Hepatocyte (in vitro differentiated cells): Measurements from ENCODE around the gene PLCL1. TPM values are rescaled to one million over a fixed set of nuclear protein-coding genes. Genes with fewer than 3 reads are reported as not detected.

Source experiments
- DNase-seq: peaks from one replicate; pipeline ENCODE4 v3.0.0-alpha.2; 2016; ENCODE audit warnings: low spot score
- H2AFZ ChIP-seq: fragments of 200-600 bp; sonication (generic); 2 replicates; pipeline ENCODE4 v1.6.0; 2016; ENCODE audit warnings: antibody characterized with exemption, mild to moderate bottlenecking
- H3K27ac ChIP-seq: fragments of 200-600 bp; sonication (generic); 2 replicates; pipeline ENCODE4 v1.5.1; 2016; ENCODE audit warnings: mild to moderate bottlenecking
- H3K27me3 ChIP-seq: fragments of 200-600 bp; sonication (generic); 2 replicates; pipeline ENCODE4 v1.6.1; 2016
- H3K36me3 ChIP-seq: fragments of 200-600 bp; sonication (generic); replicated peaks from 2 replicates; pipeline ENCODE4 v1.5.1; 2016; ENCODE audit warnings: low read depth; ENCODE audit not compliant: insufficient read depth
- H3K4me1 ChIP-seq: fragments of 200-600 bp; sonication (generic); 2 replicates; pipeline ENCODE4 v1.5.1; 2016; ENCODE audit warnings: mild to moderate bottlenecking, moderate library complexity; ENCODE audit not compliant: insufficient read depth
- H3K4me2 ChIP-seq: fragments of 200-600 bp; sonication (generic); 2 replicates; pipeline ENCODE4 v1.6.0; 2016
- H3K4me3 ChIP-seq: fragments of 200-600 bp; sonication (generic); 2 replicates; pipeline ENCODE4 v1.5.1; 2016; ENCODE audit warnings: mild to moderate bottlenecking
- H3K79me2 ChIP-seq: fragments of 200-600 bp; sonication (generic); 2 replicates; pipeline ENCODE4 v1.6.0; 2017; ENCODE audit warnings: mild to moderate bottlenecking
- H3K9me2 ChIP-seq: fragments of 200-600 bp; sonication (generic); replicated peaks from 2 replicates; pipeline ENCODE4 v1.6.0; 2017; ENCODE audit warnings: mild to moderate bottlenecking; ENCODE audit not compliant: insufficient read depth
- H3K9me3 ChIP-seq: fragments of 200-600 bp; sonication (generic); 2 replicates; pipeline ENCODE4 v1.5.1; 2016; ENCODE audit warnings: low read depth, mild to moderate bottlenecking
- H4K20me1 ChIP-seq: fragments of 200-600 bp; sonication (generic); 2 replicates; pipeline ENCODE4 v1.6.0; 2016; ENCODE audit warnings: mild to moderate bottlenecking; ENCODE audit not compliant: insufficient read depth, poor library complexity, severe bottlenecking
- EZH2 ChIP-seq: fragments of 200-600 bp; sonication (generic); IDR thresholded peaks from 2 replicates; pipeline ENCODE4 v1.6.1; 2016; ENCODE audit warnings: antibody characterized with exemption, mild to moderate bottlenecking, borderline replicate concordance
- EZH2phosphoT487 ChIP-seq: fragments of 200-600 bp; sonication (generic); IDR thresholded peaks from one replicate; pipeline ENCODE4 v1.6.1; 2018; ENCODE audit warnings: antibody characterized with exemption, mild to moderate bottlenecking, low read depth, moderate library complexity; ENCODE audit not compliant: unreplicated experiment, severe bottlenecking
- WGBS: methylation state at CpG from one replicate; pipeline ENCODE4 v1.1.6; 2016; ENCODE audit warnings: low lambda C conversion rate; ENCODE audit errors: missing lambda C conversion rate; 5-methylcytosine and 5-hydroxymethylcytosine counted together
- polyA plus RNA-seq: library from polyadenylated mRNA; unstranded; fragments of >200 nt; fragmentation: Nextera tagmentation; extraction: Ambion mirVana; gene quantifications from 2 replicates; pipeline ENCODE4 v1.2.1, GENCODE V29; 2016
- total RNA-seq: library from RNA; depleted of rRNA; stranded (reverse); fragments of >200 nt; gene quantifications from 2 replicates; pipeline ENCODE4 v1.2.3, GENCODE V29; 2014
- TF ChIP-seq, protein P1 (sequence below): fragments of 200-600 bp; sonication (generic); IDR thresholded peaks from 2 replicates; pipeline ENCODE4 v1.5.1; 2016; ENCODE audit warnings: antibody characterized with exemption, mild to moderate bottlenecking; ENCODE audit not compliant: poor library complexity

Gene PLCL1
- total and polyA plus RNA-seq, 2 experiments from 2014 or later, result 0.37 to 2.4 TPM

- no peaks in the 10 kb centered on the region for H3K4me1 ChIP-seq
- no peak overlapping the region for H2AFZ ChIP-seq
- no peaks in the 10 kb centered on the region for H3K9me2 ChIP-seq
- H3K27me3 ChIP-seq, result no peaks in the 10 kb centered on the region
- H3K4me2 ChIP-seq, result no peak overlapping the region
- no peaks in the 10 kb centered on the region for H3K36me3 ChIP-seq
- H3K4me3 ChIP-seq, result no peak overlapping the region
- no peaks in the 10 kb centered on the region for H3K79me2 ChIP-seq
- TF ChIP-seq, protein P1, sequence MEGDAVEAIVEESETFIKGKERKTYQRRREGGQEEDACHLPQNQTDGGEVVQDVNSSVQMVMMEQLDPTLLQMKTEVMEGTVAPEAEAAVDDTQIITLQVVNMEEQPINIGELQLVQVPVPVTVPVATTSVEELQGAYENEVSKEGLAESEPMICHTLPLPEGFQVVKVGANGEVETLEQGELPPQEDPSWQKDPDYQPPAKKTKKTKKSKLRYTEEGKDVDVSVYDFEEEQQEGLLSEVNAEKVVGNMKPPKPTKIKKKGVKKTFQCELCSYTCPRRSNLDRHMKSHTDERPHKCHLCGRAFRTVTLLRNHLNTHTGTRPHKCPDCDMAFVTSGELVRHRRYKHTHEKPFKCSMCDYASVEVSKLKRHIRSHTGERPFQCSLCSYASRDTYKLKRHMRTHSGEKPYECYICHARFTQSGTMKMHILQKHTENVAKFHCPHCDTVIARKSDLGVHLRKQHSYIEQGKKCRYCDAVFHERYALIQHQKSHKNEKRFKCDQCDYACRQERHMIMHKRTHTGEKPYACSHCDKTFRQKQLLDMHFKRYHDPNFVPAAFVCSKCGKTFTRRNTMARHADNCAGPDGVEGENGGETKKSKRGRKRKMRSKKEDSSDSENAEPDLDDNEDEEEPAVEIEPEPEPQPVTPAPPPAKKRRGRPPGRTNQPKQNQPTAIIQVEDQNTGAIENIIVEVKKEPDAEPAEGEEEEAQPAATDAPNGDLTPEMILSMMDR, result no peak
- no peak for TF ChIP-seq EZH2phosphoT487
- no peak for TF ChIP-seq EZH2
- WGBS, result 75% methylated on average over 1 of the region's 1 CpG
- no peaks in the 10 kb centered on the region for H4K20me1 ChIP-seq
- no peak for DNase-seq
- H3K9me3 ChIP-seq, result no peaks in the 10 kb centered on the region
- no peak overlapping the region for H3K27ac ChIP-seq
These were observed 364.3 kb downstream of the PLCL1 start for GRCh38 chr2:198168651-198169050.

DNA sequence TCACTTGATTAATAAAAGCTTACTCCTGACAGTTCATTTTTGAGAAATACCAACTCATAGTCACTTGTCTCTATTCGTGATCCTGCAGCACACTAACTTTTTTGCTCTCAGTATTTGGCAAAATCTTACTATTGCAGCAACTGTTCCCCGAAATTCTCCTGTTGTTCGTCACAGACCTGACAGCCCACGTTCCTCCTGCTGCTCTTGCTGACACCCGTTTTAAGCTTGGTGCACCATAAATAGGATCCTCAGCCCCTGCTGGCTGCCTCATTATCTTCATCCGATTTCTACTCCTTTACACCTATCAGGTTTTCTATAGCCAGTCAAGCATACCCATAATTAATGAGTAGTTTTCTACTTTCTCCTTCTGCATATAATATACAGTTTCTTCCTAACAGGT, 368.8 kb downstream of the PLCL1 start:
- no peaks in the 10 kb centered on the region for H3K36me3 ChIP-seq
- H3K27me3 ChIP-seq, result no peaks in the 10 kb centered on the region
- no peak for TF ChIP-seq EZH2phosphoT487
- TF ChIP-seq, protein P1, result no peak
- no peak for TF ChIP-seq EZH2
- no peaks in the 10 kb centered on the region for H3K9me2 ChIP-seq
- no peak overlapping the region for H3K27ac ChIP-seq
- no peaks in the 10 kb centered on the region for H3K4me1 ChIP-seq
- no peaks in the 10 kb centered on the region for H4K20me1 ChIP-seq
- no peak overlapping the region for H3K4me2 ChIP-seq
- H2AFZ ChIP-seq, result no peak overlapping the region
- no peaks in the 10 kb centered on the region for H3K79me2 ChIP-seq
- H3K4me3 ChIP-seq, result no peak overlapping the region
- no peaks in the 10 kb centered on the region for H3K9me3 ChIP-seq
- 48% methylated on average over 6 of the region's 6 CpGs for WGBS
- DNase-seq, result no peak

DNA sequence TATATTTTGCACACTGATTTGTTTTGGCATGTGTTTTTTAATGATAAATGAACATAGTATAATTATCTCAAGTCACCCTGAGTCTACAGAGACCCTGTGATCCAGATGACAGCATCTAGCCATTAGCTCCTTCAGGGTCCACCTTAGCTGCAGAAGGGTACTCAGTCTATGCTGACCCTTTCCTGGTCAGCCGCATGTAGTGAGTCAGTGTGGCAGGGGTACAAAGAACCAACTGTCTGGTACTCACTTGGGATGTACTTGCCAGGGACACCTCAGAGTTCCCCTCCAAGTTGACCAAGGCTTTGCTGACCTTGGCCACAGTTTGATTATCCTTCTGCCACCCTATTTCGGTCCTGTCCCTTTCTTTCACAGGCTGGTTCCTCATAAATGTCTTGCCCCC, 369.5 kb downstream of the PLCL1 start:
- Histone ChIP-seq H3K4me1 (no peaks in the 10 kb centered on the region), H3K9me3 (no peaks in the 10 kb centered on the region), H3K4me2 (no peak overlapping the region), H3K79me2 (no peaks in the 10 kb centered on the region), H3K27me3 (no peaks in the 10 kb centered on the region), H3K9me2 (no peaks in the 10 kb centered on the region), H2AFZ (no peak overlapping the region), H3K4me3 (no peak overlapping the region), H3K36me3 (no peaks in the 10 kb centered on the region), H4K20me1 (no peaks in the 10 kb centered on the region), H3K27ac (no peak overlapping the region)
- WGBS, result 90% methylated on average over 2 of the region's 2 CpGs
- no peak for DNase-seq
- no peak for TF ChIP-seq EZH2
- TF ChIP-seq, protein P1, result no peak
- no peak for TF ChIP-seq EZH2phosphoT487

- no peaks in the 10 kb centered on the region for H3K27me3 ChIP-seq
- H3K36me3 ChIP-seq, result no peaks in the 10 kb centered on the region
- H3K4me3 ChIP-seq, result no peak overlapping the region
- no peaks in the 10 kb centered on the region for H3K4me1 ChIP-seq
- WGBS, result 74% methylated on average over 3 of the region's 3 CpGs
- H3K9me3 ChIP-seq, result no peaks in the 10 kb centered on the region
- H3K27ac ChIP-seq, result no peak overlapping the region
- H3K4me2 ChIP-seq, result no peak overlapping the region
- no peaks in the 10 kb centered on the region for H3K9me2 ChIP-seq
- no peak for DNase-seq
- no peaks in the 10 kb centered on the region for H3K79me2 ChIP-seq
- no peak overlapping the region for H2AFZ ChIP-seq
- TF ChIP-seq EZH2 (no peak), EZH2phosphoT487 (no peak)
- TF ChIP-seq, protein P1, result no peak
- no peaks in the 10 kb centered on the region for H4K20me1 ChIP-seq
These were observed 370.9 kb downstream of the PLCL1 start for GRCh38 chr2:198175271-198175670.
